ENCODE data around the gene C11orf97. TPM values are rescaled to one million over a fixed set of nuclear protein-coding genes. Genes with fewer than 3 reads are reported as not detected.

Gene C11orf97
- total RNA-seq, 1 donor from 2014 or later, result not detected

DNA sequence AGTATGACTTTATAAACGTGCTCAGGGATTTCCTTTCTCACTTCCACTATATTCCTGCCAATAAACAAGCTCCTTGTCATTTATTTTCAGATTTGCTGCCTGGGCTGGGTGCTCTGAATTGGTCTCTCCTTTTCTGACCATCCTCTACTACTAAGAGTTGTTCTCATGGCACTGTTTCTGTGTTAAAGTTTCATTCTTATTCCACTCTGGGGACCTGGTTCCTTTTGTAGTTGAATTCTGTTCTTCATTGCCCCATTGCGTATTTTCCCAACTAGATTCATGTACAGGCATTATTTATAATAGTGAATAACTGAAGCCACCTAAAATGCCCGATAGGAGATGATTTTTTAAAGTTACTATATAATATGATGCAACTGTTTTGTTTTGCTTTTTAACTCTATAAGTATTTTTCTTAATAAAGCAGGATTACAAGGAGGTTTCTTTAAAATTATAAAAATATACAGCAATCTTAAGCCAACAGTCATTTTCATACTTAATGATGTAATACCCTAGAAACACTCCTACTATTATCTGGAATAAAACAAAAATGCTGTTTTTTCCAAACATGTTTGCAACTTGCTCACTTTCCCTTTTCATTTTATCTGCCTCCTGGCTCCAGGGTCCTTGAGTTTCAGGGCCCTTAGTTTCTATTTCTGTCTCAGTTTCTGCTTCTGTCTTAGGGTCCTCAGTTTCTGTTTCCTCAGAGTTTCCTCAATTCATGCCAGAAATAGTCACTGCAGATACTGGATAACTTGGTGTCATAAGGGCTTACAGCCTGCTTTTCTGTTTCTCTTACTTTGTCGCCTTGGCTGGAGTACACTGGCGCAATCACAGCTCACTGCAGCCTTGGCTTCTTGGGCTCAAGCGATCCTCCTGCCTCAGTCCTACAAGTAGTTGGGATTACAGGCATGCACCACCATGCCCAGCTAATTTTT, 21.7 kb downstream of the C11orf97 start:
- H3K9me3 Mint-ChIP-seq, result no peaks in the 10 kb centered on the region
- no peaks in the 10 kb centered on the region for H3K27me3 Mint-ChIP-seq (ENCODE audit: insufficient read depth, low read depth)
- H2AFZ ChIP-seq (replicated peaks), result no peak overlapping the region
- no peak overlapping the region for H3K9ac ChIP-seq
- no peaks in the 10 kb centered on the region for H3F3A ChIP-seq (ENCODE audit: low read depth)
- no peak overlapping the region for H3K27ac ChIP-seq
- no peak overlapping the region for H3K4me2 ChIP-seq
- H3K79me2 ChIP-seq (ENCODE audit: low read depth), result no peaks in the 10 kb centered on the region
- DNase-seq (ENCODE audit: low spot score), result no peak
- no peak overlapping the region for H3K4me3 Mint-ChIP-seq
- H3K4me1 Mint-ChIP-seq, result no peaks in the 10 kb centered on the region
- no peaks in the 10 kb centered on the region for H3K27me3 ChIP-seq
- no peaks in the 10 kb centered on the region for H3K36me3 ChIP-seq
- no peaks in the 10 kb centered on the region for H3K36me3 Mint-ChIP-seq
- H3K4me1 ChIP-seq, result no peaks in the 10 kb centered on the region
- TF ChIP-seq, protein P1, sequence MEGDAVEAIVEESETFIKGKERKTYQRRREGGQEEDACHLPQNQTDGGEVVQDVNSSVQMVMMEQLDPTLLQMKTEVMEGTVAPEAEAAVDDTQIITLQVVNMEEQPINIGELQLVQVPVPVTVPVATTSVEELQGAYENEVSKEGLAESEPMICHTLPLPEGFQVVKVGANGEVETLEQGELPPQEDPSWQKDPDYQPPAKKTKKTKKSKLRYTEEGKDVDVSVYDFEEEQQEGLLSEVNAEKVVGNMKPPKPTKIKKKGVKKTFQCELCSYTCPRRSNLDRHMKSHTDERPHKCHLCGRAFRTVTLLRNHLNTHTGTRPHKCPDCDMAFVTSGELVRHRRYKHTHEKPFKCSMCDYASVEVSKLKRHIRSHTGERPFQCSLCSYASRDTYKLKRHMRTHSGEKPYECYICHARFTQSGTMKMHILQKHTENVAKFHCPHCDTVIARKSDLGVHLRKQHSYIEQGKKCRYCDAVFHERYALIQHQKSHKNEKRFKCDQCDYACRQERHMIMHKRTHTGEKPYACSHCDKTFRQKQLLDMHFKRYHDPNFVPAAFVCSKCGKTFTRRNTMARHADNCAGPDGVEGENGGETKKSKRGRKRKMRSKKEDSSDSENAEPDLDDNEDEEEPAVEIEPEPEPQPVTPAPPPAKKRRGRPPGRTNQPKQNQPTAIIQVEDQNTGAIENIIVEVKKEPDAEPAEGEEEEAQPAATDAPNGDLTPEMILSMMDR (IDR thresholded peaks at IDR 0.05), result no peak
- TF ChIP-seq EZH2 (IDR thresholded peaks at IDR 0.05), result no peak
- no peak for TF ChIP-seq EZH2phosphoT487 (IDR thresholded peaks at IDR 0.05)
- no peaks in the 10 kb centered on the region for H3K9me3 ChIP-seq (ENCODE audit: low read depth)
- H4K20me1 ChIP-seq (ENCODE audit: low read depth), result no peaks in the 10 kb centered on the region
- H3K27ac Mint-ChIP-seq, result no peak overlapping the region
- H3K4me3 ChIP-seq, result no peak overlapping the region

DNA sequence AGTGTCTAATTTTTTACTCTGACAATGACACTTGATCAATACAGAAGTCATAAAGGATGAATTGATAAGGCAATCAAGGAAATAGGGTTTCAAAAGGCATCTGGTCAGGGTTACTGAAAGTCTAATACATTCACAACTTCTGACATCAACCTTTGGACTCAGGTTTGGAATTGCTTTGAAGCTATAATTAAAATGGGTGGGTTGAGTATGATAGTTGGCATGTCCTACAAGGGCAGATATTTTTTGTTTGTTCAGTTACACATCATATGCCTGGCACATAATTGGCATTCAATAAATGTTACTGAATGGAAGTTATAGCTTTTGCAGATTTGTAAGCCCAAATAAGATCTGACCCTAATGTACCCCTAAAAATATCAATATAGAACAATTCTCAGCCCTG, 24.1 kb downstream of the C11orf97 start:
- Mint-ChIP-seq H3K4me1 (no peaks in the 10 kb centered on the region), H3K27ac (no peak overlapping the region), H3K9me3 (no peaks in the 10 kb centered on the region), H3K4me3 (no peak overlapping the region), H3K27me3 (ENCODE audit: insufficient read depth, low read depth) (no peaks in the 10 kb centered on the region), H3K36me3 (no peaks in the 10 kb centered on the region)
- Histone ChIP-seq H2AFZ (replicated peaks) (no peak overlapping the region), H3K27me3 (no peaks in the 10 kb centered on the region), H3K4me3 (no peak overlapping the region), H3K4me2 (no peak overlapping the region), H3K27ac (no peak overlapping the region), H3F3A (ENCODE audit: low read depth) (no peaks in the 10 kb centered on the region), H3K9ac (no peak overlapping the region), H3K79me2 (ENCODE audit: low read depth) (no peaks in the 10 kb centered on the region), H4K20me1 (ENCODE audit: low read depth) (no peaks in the 10 kb centered on the region), H3K36me3 (no peaks in the 10 kb centered on the region), H3K9me3 (ENCODE audit: low read depth) (no peaks in the 10 kb centered on the region), H3K4me1 (no peaks in the 10 kb centered on the region)
- DNase-seq (ENCODE audit: low spot score), result no peak
- TF ChIP-seq, protein P1 (IDR thresholded peaks at IDR 0.05), result no peak
- TF ChIP-seq EZH2 (IDR thresholded peaks at IDR 0.05) (no peak), EZH2phosphoT487 (IDR thresholded peaks at IDR 0.05) (no peak)

DNA sequence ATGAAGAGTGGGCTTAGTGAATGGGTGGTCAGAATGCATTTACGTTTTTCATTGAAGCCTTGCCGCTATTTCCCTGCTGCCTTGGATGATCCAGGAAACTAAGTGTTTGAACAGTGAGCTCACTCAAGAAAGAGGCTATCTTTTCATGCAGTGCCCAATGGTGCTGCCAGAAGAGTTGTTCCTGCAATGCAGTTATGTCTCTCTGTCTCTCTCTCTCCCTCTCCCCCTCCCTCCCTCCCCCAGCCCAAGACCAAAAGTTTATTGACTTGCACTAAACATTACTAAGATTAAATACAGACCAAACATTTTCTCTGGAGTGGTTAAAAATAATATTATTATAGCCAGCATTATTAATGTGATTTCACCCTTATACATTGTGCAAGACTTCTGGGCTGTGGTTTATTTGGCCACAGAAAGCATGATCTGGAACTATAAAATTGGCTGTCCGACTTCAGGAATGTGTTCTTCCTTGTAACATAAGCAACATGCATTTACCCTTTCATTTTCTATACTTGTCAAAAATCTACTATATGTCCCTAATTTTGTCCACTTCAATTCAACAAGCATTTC, 24.9 kb downstream of the C11orf97 start:
- H2AFZ ChIP-seq (replicated peaks), result no peak overlapping the region
- TF ChIP-seq EZH2phosphoT487 (IDR thresholded peaks at IDR 0.05) (no peak), EZH2 (IDR thresholded peaks at IDR 0.05) (no peak)
- TF ChIP-seq, protein P1 (IDR thresholded peaks at IDR 0.05), result no peak
- H3K4me2 ChIP-seq, result no peak overlapping the region

More for the DNA sequence above, 24.9 kb downstream of the C11orf97 start:
- H3K36me3 Mint-ChIP-seq, result no peaks in the 10 kb centered on the region
- Histone ChIP-seq H3F3A (ENCODE audit: low read depth) (no peaks in the 10 kb centered on the region), H3K27me3 (peaks cover 5% of the 10 kb centered on the region), H3K9ac (no peak overlapping the region), H3K27ac (no peak overlapping the region), H4K20me1 (ENCODE audit: low read depth) (no peaks in the 10 kb centered on the region), H3K36me3 (no peaks in the 10 kb centered on the region), H3K79me2 (ENCODE audit: low read depth) (no peaks in the 10 kb centered on the region), H3K4me1 (no peaks in the 10 kb centered on the region), H3K9me3 (ENCODE audit: low read depth) (no peaks in the 10 kb centered on the region), H3K4me3 (no peak overlapping the region)
- no peak overlapping the region for H3K4me3 Mint-ChIP-seq
- DNase-seq (ENCODE audit: low spot score), result no peak
- H3K4me1 Mint-ChIP-seq, result no peaks in the 10 kb centered on the region
- no peak overlapping the region for H3K27ac Mint-ChIP-seq
- H3K27me3 Mint-ChIP-seq (ENCODE audit: insufficient read depth, low read depth), result peaks cover 2% of the 10 kb centered on the region
- no peaks in the 10 kb centered on the region for H3K9me3 Mint-ChIP-seq

Data from neural progenitor cell (in vitro differentiated cells).